GM12878 (cell line): ENCODE data around the gene EIF5. TPM values are rescaled to one million over a fixed set of nuclear protein-coding genes. Genes with fewer than 3 reads are reported as not detected.
A peak's percentile ranks its signal among the peaks of the same experiment; 100 is the strongest.

Experiments used
- ATAC-seq: fragments of 200-7000 bp; cut with Tn5 transposase; 3 replicates; pipeline ENCODE4 v1.9.1; 2020; ENCODE audit warnings: mild to moderate bottlenecking, moderate library complexity
- BruUV-seq: library from RNA; stranded (reverse); fragments of 400-500 nt; replicated peaks from 2 replicates; lab custom pipeline; 2021; lab: Mats Ljungman, UMichigan
- CTCF ChIA-PET: fragments of 300-600 bp; sonication (Branson Sonifier 250); formaldehyde crosslinking; extraction: SDS; loops from one replicate; lab custom pipeline; 2021; ENCODE audit warnings: inconsistent platforms; lab: Yijun Ruan, JAX
- POLR2A ChIA-PET: fragments of 350-600 bp; formaldehyde crosslinking; extraction: SDS; loops from one replicate; lab custom pipeline; 2021; ENCODE audit warnings: inconsistent platforms; lab: Charles Lee
- RAD21 ChIA-PET: fragments of 300-600 bp; sonication (Branson Sonifier 250); formaldehyde crosslinking; loops from one replicate; lab custom pipeline; 2023; ENCODE audit warnings: antibody characterized with exemption; ENCODE audit not compliant: unreplicated experiment; lab: Charles Lee
- SMC1A ChIA-PET: fragments of 300-600 bp; sonication (Branson Sonifier 250); formaldehyde crosslinking; loops from one replicate; lab custom pipeline; 2023; ENCODE audit not compliant: unreplicated experiment, uncharacterized antibody; lab: Charles Lee
- DNase-seq: peaks from one replicate; pipeline ENCODE4 v3.0.0-alpha.2; 2011; ENCODE audit warnings: low read depth, low spot score
- FAIRE-seq: peaks from 3 replicates; lab custom pipeline; 2011; peaks lifted over from hg19 to GRCh38; lab: Jason Lieb, UNC
- H2AFZ ChIP-seq: 2 replicates; pipeline ENCODE4 v1.6.0; 2011; ENCODE audit warnings: low read depth, low read length, control low read depth; ENCODE audit not compliant: control insufficient read depth
- H3K27ac ChIP-seq: 2 replicates; pipeline ENCODE4 v1.5.1; 2011; ENCODE audit warnings: control low read depth; ENCODE audit not compliant: control insufficient read depth, insufficient read depth
- H3K27me3 ChIP-seq, 2 experiments: replicated peaks in 1 of 2; 2 replicates each; pipeline versions ENCODE4 v1.6.0 to v1.6.1; 2011; ENCODE audit warnings: low read length in 1 of 2; ENCODE audit not compliant: control insufficient read depth in 2 of 2, insufficient read depth in 2 of 2
- H3K36me3 ChIP-seq, 2 experiments: 2 replicates each; pipeline ENCODE4 v1.5.1; 2011; ENCODE audit warnings: low read length in 1 of 2; ENCODE audit not compliant: control insufficient read depth in 2 of 2, insufficient read depth in 2 of 2
- H3K4me1 ChIP-seq: 2 replicates; pipeline ENCODE4 v1.6.1; 2011; ENCODE audit warnings: mild to moderate bottlenecking, low read length, moderate library complexity, mixed read lengths; ENCODE audit not compliant: control insufficient read depth, insufficient read depth
- H3K4me2 ChIP-seq: 2 replicates; pipeline ENCODE4 v1.6.0; 2011; ENCODE audit warnings: control low read depth; ENCODE audit not compliant: control insufficient read depth, insufficient read depth
- H3K4me3 ChIP-seq: fragments of 200-600 bp; sonication (generic); 2 replicates; pipeline ENCODE4 v1.5.1; 2016
- H3K79me2 ChIP-seq: 2 replicates; pipeline ENCODE4 v1.6.0; 2011; ENCODE audit warnings: low read length; ENCODE audit not compliant: control insufficient read depth, insufficient read depth
- H3K9ac ChIP-seq: 2 replicates; pipeline ENCODE4 v1.8.0; 2011; ENCODE audit warnings: low read length, control low read depth, mixed read lengths; ENCODE audit not compliant: control insufficient read depth, insufficient read depth
- H3K9me3 ChIP-seq: replicated peaks from 3 replicates; pipeline ENCODE4 v1.5.1; 2011; ENCODE audit warnings: mild to moderate bottlenecking, low read length; ENCODE audit not compliant: control insufficient read depth, insufficient read depth
- H4K20me1 ChIP-seq: 2 replicates; pipeline ENCODE4 v1.6.0; 2011; ENCODE audit not compliant: control insufficient read depth, insufficient read depth
- CBX5 ChIP-seq: sonication (generic); IDR thresholded peaks from 2 replicates; pipeline ENCODE4 v1.6.1; 2016; ENCODE audit warnings: low read depth, moderate library complexity, mild to moderate bottlenecking, inconsistent platforms
- SP1 ChIP-seq: IDR thresholded peaks from one replicate; pipeline ENCODE4 v1.6.1; 2011; ENCODE audit warnings: low read depth, low read length
- WRNIP1 ChIP-seq: IDR thresholded peaks from 2 replicates; pipeline ENCODE4 v1.6.1; 2011; ENCODE audit warnings: low read depth, low read length, improper control_type of control experiment, borderline replicate concordance
- WGBS: methylation state at CpG from one replicate; pipeline ENCODE4 v1.1.6; 2016; ENCODE audit warnings: low lambda C conversion rate; ENCODE audit not compliant: insufficient replicate concordance, insufficient coverage; ENCODE audit errors: missing lambda C conversion rate; 5-methylcytosine and 5-hydroxymethylcytosine counted together
- in situ Hi-C: fragments of 300-500 bp; cut with MboI; formaldehyde crosslinking; loops from 9 replicates; pipeline ENCODE4 v1.14.3; 2018; ENCODE audit warnings: mixed read lengths
- intact Hi-C: fragments of 100-400 bp; cut with micrococcal nuclease; formaldehyde crosslinking; loops from one replicate; pipeline ENCODE4 v1.14.2; 2022; ENCODE audit not compliant: unreplicated experiment
- polyA plus RNA-seq, 11 experiments: library from polyadenylated mRNA; depleted of rRNA in 4 of 11; unstranded in 6 of 11; stranded (reverse) in 5 of 11; fragments of >200 nt; fragmentation: Nextera tagmentation in 4 of 11; fragmentation: Illumina TruSeq in 1 of 11; extraction: Ambion mirVana in 4 of 11; extraction: Trizol in 1 of 11; gene quantifications; 1 replicate in 1 of 11; 2 replicates in 10 of 11; pipeline versions ENCODE4 v1.2.1 to v1.2.3, GENCODE V29; 2011 to 2016; ENCODE audit warnings: inconsistent platforms in 2 of 11, missing spikeins in 2 of 11, low read depth in 1 of 11
- total RNA-seq, 4 experiments: library from RNA; depleted of rRNA in 3 of 4; stranded (reverse); fragments of >200 nt in 3 of 4; fragmentation: Illumina TruSeq in 1 of 4; extraction: Trizol in 1 of 4; gene quantifications; 2 replicates each; pipeline versions ENCODE4 v1.2.1 to v1.2.3, GENCODE V29; 2013 to 2021

EIF5 gene
- total and polyA plus RNA-seq, 10 of the 15 experiments (the other 5 are each of a cell fraction or from before 2014, with no cell fraction given), result 51.2 to 360 (median 115) TPM

DNA sequence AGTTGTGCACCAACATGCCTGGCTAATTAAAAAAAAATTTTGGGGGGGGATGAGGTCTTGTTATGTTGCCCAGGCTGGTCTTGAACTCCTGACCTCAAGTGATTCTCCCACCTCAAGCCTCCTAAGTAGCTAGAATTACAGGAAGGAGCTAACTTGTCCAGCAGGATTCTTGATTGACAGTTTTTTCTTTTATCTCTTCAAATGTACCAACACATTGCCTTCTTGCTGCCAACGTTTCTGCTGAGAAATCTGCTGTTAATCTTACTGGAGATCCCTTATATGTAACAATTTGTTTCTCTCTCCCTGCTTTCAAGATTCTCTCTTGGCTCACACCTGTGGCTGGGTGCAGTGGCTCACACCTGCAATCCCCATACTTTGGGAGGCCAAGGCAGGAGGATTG, 28.7 kb downstream of the EIF5 start:
- Histone ChIP-seq H3K9ac (no peak overlapping the region), H3K36me3 (no peaks in the 10 kb centered on the region), H3K4me3 (no peak overlapping the region), H3K79me2 (no peaks in the 10 kb centered on the region), H2AFZ (no peak overlapping the region), H4K20me1 (no peaks in the 10 kb centered on the region), H3K9me3 (peaks cover 9% of the 10 kb centered on the region), H3K27ac (no peak overlapping the region), H3K27me3 (no peaks in the 10 kb centered on the region), H3K4me1 (no peaks in the 10 kb centered on the region), H3K4me2 (no peak overlapping the region)
- in situ Hi-C loops, result no loop called here
- ATAC-seq (no peak), DNase-seq (no peak), FAIRE-seq (no peak)
- whole genome bisulfite sequencing, result 13% methylated on average over 1 of the region's 1 CpG
- ChIA-PET SMC1A (no interaction called here), RAD21 (no interaction called here), CTCF (interaction anchor here (0.6 to 1.6 kb wide), 3 partner anchors 9 to 28 kb away, joined by 3 to 4 read pairs (median 4); no protein-coding TSS in a partner anchor), POLR2A (no interaction called here)
- TF ChIP-seq CBX5 (peak; percentile 93; the same call in 1 of the 2 replicates), WRNIP1 (no peak)
- no TSS peak for BruUV-seq
- intact Hi-C loops, result no loop called here

DNA sequence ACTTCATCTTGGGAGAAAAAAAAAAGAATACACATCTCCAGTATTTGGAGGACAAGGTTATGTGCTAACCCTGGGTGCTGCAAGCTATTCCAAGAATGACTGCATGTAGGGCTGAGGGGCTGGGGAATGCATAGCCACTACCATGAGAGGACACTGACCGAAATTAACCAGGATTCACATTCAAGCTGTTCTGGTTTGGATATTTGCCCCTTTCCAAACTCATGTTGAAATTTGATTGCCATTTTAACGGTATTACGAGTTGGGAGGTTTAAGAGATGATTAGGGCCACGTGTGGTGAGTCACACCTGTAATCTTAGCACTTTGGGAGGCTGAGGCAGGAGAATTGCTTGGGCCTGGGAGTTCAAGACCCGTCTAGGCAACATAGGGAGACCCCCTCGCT, 32.7 kb downstream of the EIF5 start:
- Histone ChIP-seq H3K4me1 (no peaks in the 10 kb centered on the region), H3K9ac (no peak overlapping the region), H3K79me2 (no peaks in the 10 kb centered on the region), H4K20me1 (no peaks in the 10 kb centered on the region)
- no TSS peak for BruUV-seq
- DNase-seq, result no peak
- RAD21 ChIA-PET, result no interaction called here
- TF ChIP-seq SP1, result no peak
- TF ChIP-seq, all 136 proteins: peak for 0
- ChIA-PET SMC1A (no interaction called here), POLR2A (no interaction called here), CTCF (no interaction called here)
- no peak overlapping the region for H2AFZ ChIP-seq
- FAIRE-seq, result no peak
- no peak overlapping the region for H3K4me3 ChIP-seq
- in situ Hi-C loops (no loop called here), intact Hi-C loops (no loop called here)
- WGBS, result 23% methylated on average over 6 of the region's 6 CpGs
- no peaks in the 10 kb centered on the region for H3K27me3 ChIP-seq
- no peak for ATAC-seq
- H3K36me3 ChIP-seq, result no peaks in the 10 kb centered on the region
- H3K27ac ChIP-seq, result no peak overlapping the region
- peaks cover 7% of the 10 kb centered on the region for H3K9me3 ChIP-seq
- H3K4me2 ChIP-seq, result no peak overlapping the region
